Keratinocyte (primary cell): ENCODE measurements around the gene GRK7.

Source experiments
- CTCF ChIP-seq, 3 experiments: IDR thresholded peaks in 1 of 3; conservative IDR thresholded peaks in 1 of 3; optimal IDR thresholded peaks in 1 of 3; 2 replicates in 2 of 3; 3 replicates in 1 of 3; pipeline versions ENCODE3 to v1.5.1; 2011; ENCODE audit warnings: low read length in 3 of 3, mild to moderate bottlenecking in 3 of 3, moderate library complexity in 2 of 3, control low read depth in 1 of 3, inconsistent platforms in 1 of 3; ENCODE audit not compliant: insufficient read depth in 2 of 3; ENCODE audit errors: extremely low read depth in 1 of 3
- EZH2 ChIP-seq: IDR thresholded peaks from one replicate; pipeline ENCODE4 v1.6.1; 2012; ENCODE audit warnings: inconsistent platforms, mild to moderate bottlenecking, low read length, moderate library complexity

DNA sequence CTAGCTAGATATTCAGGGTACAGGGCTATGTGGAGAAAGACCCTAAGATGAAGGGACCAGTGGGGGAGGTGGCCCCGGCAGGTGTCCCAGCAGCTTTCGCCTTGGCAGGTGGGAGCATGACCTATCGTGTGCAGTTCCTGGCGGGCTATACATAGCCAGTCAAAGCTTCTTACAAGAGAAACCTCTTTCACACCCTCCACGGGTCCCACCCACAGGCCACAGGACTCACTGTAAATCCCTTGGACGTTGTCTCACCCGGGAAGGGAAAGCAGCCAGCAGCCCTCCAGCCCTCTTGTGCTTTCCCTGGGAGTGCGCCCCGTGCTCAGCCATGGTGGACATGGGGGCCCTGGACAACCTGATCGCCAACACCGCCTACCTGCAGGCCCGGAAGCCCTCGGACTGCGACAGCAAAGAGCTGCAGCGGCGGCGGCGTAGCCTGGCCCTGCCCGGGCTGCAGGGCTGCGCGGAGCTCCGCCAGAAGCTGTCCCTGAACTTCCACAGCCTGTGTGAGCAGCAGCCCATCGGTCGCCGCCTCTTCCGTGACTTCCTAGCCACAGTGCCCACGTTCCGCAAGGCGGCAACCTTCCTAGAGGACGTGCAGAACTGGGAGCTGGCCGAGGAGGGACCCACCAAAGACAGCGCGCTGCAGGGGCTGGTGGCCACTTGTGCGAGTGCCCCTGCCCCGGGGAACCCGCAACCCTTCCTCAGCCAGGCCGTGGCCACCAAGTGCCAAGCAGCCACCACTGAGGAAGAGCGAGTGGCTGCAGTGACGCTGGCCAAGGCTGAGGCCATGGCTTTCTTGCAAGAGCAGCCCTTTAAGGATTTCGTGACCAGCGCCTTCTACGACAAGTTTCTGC, 15.0 kb downstream of the GRK7 start:
- no peak for TF ChIP-seq CTCF (optimal IDR thresholded peaks at IDR 0.05 in 1 of 3, IDR thresholded peaks at IDR 0.05 in 1 of 3, conservative IDR thresholded peaks at IDR 0.05 in 1 of 3; ENCODE audit: extremely low read depth in 1 of 3, insufficient read depth in 2 of 3, low read length in 3 of 3)
- TF ChIP-seq EZH2: no peak
